ENCODE measurements around the gene MAP6. TPM values are rescaled to one million over a fixed set of nuclear protein-coding genes. Genes with fewer than 3 reads are reported as not detected.

Gene MAP6
- total and polyA plus RNA-seq, 2 of the 13 experiments (the other 11 are each of a cell fraction or from before 2014, with no cell fraction given) = 0.04 TPM; not detected in 1

GRCh38 chr11:75677909-75678308 lies 9.1 kb upstream of the MAP6 start:
- FAIRE-seq = no peak
- no peak for DNase-seq (ENCODE audit: low spot score)
- H3K9me3 ChIP-seq (ENCODE audit: low read length) = no peaks in the 10 kb centered on the region
- no peaks in the 10 kb centered on the region for H4K20me1 ChIP-seq (ENCODE audit: insufficient read depth, low read length)
- TF ChIP-seq PRMT3 (CRISPR knock-in tag; IDR thresholded peaks at IDR 0.05; ENCODE audit: borderline replicate concordance, low read depth) = no peak
- no peaks in the 10 kb centered on the region for H3K79me2 ChIP-seq (ENCODE audit: insufficient read depth, low read length)
- in situ Hi-C loops (cut with HindIII; ENCODE audit: extremely low pct_ligation_motif_present, low pct_unique_long_range_greater_than_20kb) = no loop called here
- no TSS peak for BruUV-seq (replicated peaks)
- CTCF ChIA-PET (ENCODE audit: low intra/inter-chr PET ratio, low total read pairs) = no interaction called here
- no peak overlapping the region for H3K4me3 ChIP-seq (replicated peaks in 1 of 3; ENCODE audit: insufficient read depth in 1 of 3, low read depth in 2 of 3, low read length in 3 of 3)
- no peak overlapping the region for H3K27ac ChIP-seq (ENCODE audit: extremely low read length, insufficient read depth, low read length)
- peaks cover 0 to 4% of the 10 kb centered on the region in 2 experiments; a peak in 1 of 5 replicates for H3K27me3 ChIP-seq (ENCODE audit: control insufficient read depth in 1 of 2, insufficient read depth in 2 of 2, low read length in 2 of 2)
- intact Hi-C loops (cut with micrococcal nuclease; ENCODE audit: unreplicated experiment) = no loop called here
- H3K4me1 ChIP-seq (ENCODE audit: insufficient read depth, low read length) = no peaks in the 10 kb centered on the region
- no peaks in the 10 kb centered on the region; a peak in 1 of 5 replicates for H3K36me3 ChIP-seq (replicated peaks in 1 of 2; ENCODE audit: control insufficient read depth in 1 of 2, insufficient read depth in 2 of 2, low read length in 2 of 2)
- POLR2A ChIA-PET = no interaction called here
- no peak overlapping the region for H3K4me2 ChIP-seq (ENCODE audit: low read depth, low read length)
- 76% methylated on average over 10 of the region's 12 CpGs for WGBS (ENCODE audit: low lambda C conversion rate)
- no peak overlapping the region for H2AFZ ChIP-seq (ENCODE audit: low read length)
- H3K9ac ChIP-seq (ENCODE audit: insufficient read depth, low read depth, low read length) = no peak overlapping the region
- ATAC-seq = no peak

GRCh38 chr11:75677275-75677674 lies 8.4 kb upstream of the MAP6 start:
- H3K9ac ChIP-seq (ENCODE audit: insufficient read depth, low read depth, low read length) = no peak overlapping the region
- WGBS (ENCODE audit: low lambda C conversion rate) = 14% methylated on average over 1 of the region's 1 CpG
- FAIRE-seq = no peak
- H3K27me3 ChIP-seq (ENCODE audit: control insufficient read depth in 1 of 2, insufficient read depth in 2 of 2, low read length in 2 of 2) = peaks cover 0 to 4% of the 10 kb centered on the region in 2 experiments; a peak in 1 of 5 replicates
- DNase-seq (ENCODE audit: low spot score) = no peak
- ATAC-seq = no peak
- no peaks in the 10 kb centered on the region for H3K9me3 ChIP-seq (ENCODE audit: low read length)
- H3K79me2 ChIP-seq (ENCODE audit: insufficient read depth, low read length) = no peaks in the 10 kb centered on the region
- H2AFZ ChIP-seq (ENCODE audit: low read length) = no peak overlapping the region
- in situ Hi-C loops (cut with HindIII; ENCODE audit: extremely low pct_ligation_motif_present, low pct_unique_long_range_greater_than_20kb) = no loop called here
- H3K4me2 ChIP-seq (ENCODE audit: low read depth, low read length) = no peak overlapping the region
- no TSS peak for BruUV-seq (replicated peaks)
- H3K36me3 ChIP-seq (replicated peaks in 1 of 2; ENCODE audit: control insufficient read depth in 1 of 2, insufficient read depth in 2 of 2, low read length in 2 of 2) = no peaks in the 10 kb centered on the region; a peak in 1 of 5 replicates
- no peaks in the 10 kb centered on the region for H3K4me1 ChIP-seq (ENCODE audit: insufficient read depth, low read length)
- no peak overlapping the region for H3K4me3 ChIP-seq (replicated peaks in 1 of 3; ENCODE audit: insufficient read depth in 1 of 3, low read depth in 2 of 3, low read length in 3 of 3)
- POLR2A ChIA-PET = no interaction called here
- H4K20me1 ChIP-seq (ENCODE audit: insufficient read depth, low read length) = no peaks in the 10 kb centered on the region
- no peak overlapping the region for H3K27ac ChIP-seq (ENCODE audit: extremely low read length, insufficient read depth, low read length)
- CTCF ChIA-PET (ENCODE audit: low intra/inter-chr PET ratio, low total read pairs) = no interaction called here
- intact Hi-C loops (cut with micrococcal nuclease; ENCODE audit: unreplicated experiment) = no loop called here
- TF ChIP-seq ZKSCAN5 (CRISPR knock-in tag; IDR thresholded peaks at IDR 0.05) (no peak), REXO4 (CRISPR knock-in tag; IDR thresholded peaks at IDR 0.05; ENCODE audit: borderline replicate concordance) (no peak), BCL3 (CRISPR knock-in tag; IDR thresholded peaks at IDR 0.05) (no peak), ZFP41 (CRISPR knock-in tag; IDR thresholded peaks at IDR 0.05; ENCODE audit: borderline replicate concordance) (no peak), CBFB (CRISPR knock-in tag; IDR thresholded peaks at IDR 0.05) (no peak), ZNF614 (CRISPR knock-in tag; IDR thresholded peaks at IDR 0.05; ENCODE audit: borderline replicate concordance) (no peak), ELF3 (CRISPR knock-in tag; IDR thresholded peaks at IDR 0.05) (no peak), SOX6 (IDR thresholded peaks at IDR 0.05) (no peak), SOX6 (CRISPR knock-in tag; IDR thresholded peaks at IDR 0.05) (no peak), ZFP36 (IDR thresholded peaks at IDR 0.05; ENCODE audit: borderline replicate concordance, low read depth, low read length, partially characterized antibody) (no peak), ZNF644 (CRISPR knock-in tag; IDR thresholded peaks at IDR 0.05; ENCODE audit: low read depth) (no peak), ZNF563 (CRISPR knock-in tag; IDR thresholded peaks at IDR 0.05) (no peak), ZFP36L2 (CRISPR knock-in tag; IDR thresholded peaks at IDR 0.05) (no peak)
- TF ChIP-seq, protein P1, sequence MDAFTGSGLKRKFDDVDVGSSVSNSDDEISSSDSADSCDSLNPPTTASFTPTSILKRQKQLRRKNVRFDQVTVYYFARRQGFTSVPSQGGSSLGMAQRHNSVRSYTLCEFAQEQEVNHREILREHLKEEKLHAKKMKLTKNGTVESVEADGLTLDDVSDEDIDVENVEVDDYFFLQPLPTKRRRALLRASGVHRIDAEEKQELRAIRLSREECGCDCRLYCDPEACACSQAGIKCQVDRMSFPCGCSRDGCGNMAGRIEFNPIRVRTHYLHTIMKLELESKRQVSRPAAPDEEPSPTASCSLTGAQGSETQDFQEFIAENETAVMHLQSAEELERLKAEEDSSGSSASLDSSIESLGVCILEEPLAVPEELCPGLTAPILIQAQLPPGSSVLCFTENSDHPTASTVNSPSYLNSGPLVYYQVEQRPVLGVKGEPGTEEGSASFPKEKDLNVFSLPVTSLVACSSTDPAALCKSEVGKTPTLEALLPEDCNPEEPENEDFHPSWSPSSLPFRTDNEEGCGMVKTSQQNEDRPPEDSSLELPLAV (CRISPR knock-in tag; conservative IDR thresholded peaks at IDR 0.05; ENCODE audit: low read depth) = no peak
- TF ChIP-seq, protein P2, sequence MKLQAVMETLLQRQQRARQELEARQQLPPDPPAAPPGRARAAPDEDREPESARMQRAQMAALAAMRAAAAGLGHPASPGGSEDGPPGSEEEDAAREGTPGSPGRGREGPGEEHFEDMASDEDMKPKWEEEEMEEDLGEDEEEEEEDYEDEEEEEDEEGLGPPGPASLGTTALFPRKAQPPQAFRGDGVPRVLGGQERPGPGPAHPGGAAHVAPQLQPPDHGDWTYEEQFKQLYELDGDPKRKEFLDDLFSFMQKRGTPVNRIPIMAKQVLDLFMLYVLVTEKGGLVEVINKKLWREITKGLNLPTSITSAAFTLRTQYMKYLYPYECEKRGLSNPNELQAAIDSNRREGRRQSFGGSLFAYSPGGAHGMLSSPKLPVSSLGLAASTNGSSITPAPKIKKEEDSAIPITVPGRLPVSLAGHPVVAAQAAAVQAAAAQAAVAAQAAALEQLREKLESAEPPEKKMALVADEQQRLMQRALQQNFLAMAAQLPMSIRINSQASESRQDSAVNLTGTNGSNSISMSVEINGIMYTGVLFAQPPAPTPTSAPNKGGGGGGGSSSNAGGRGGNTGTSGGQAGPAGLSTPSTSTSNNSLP (IDR thresholded peaks at IDR 0.05; ENCODE audit: low read depth, low read length) = no peak
